B cell (primary cell): ENCODE results near the gene VARS1. TPM values are rescaled to one million over a fixed set of nuclear protein-coding genes. Genes with fewer than 3 reads are reported as not detected.
"Not testable (repeated sequence)": the region's sequence is repeated elsewhere in the genome, so short reads cannot be mapped to it uniquely, and the experiment has no call there.

Source experiments
- ATAC-seq: fragments of 200-7000 bp; cut with Tn5 transposase; one replicate; pipeline ENCODE4 v1.10.0; 2021; ENCODE audit warnings: low read depth, mild to moderate bottlenecking, moderate number of reproducible peaks, moderate library complexity
- CTCF ChIA-PET: fragments of 350-600 bp; sonication (Branson Sonifier 250); formaldehyde crosslinking; loops from one replicate; lab custom pipeline; 2021; ENCODE audit warnings: antibody characterized with exemption, inconsistent platforms; lab: Charles Lee
- POLR2A ChIA-PET: fragments of 350-600 bp; sonication (Branson Sonifier 250); formaldehyde crosslinking; loops from one replicate; lab custom pipeline; 2021; ENCODE audit warnings: antibody characterized with exemption; lab: Charles Lee
- DNase-seq: peaks from one replicate; pipeline ENCODE4 v3.0.0; 2013
- H2AFZ ChIP-seq: 2 replicates; pipeline ENCODE4 v1.6.1; 2012; ENCODE audit warnings: mild to moderate bottlenecking, low read depth, low read length; ENCODE audit not compliant: insufficient read depth, poor library complexity, severe bottlenecking
- H3K27ac ChIP-seq, 2 donors: 1 replicate in 1 of 2; 2 replicates in 1 of 2; pipeline ENCODE4 v1.5.1; 2012 to 2013; ENCODE audit warnings: low read length in 2 of 2, mild to moderate bottlenecking in 2 of 2, moderate library complexity in 1 of 2
- H3K27me3 ChIP-seq, 4 experiments: fragments of 200-600 bp in 1 of 4; sonication (generic) in 1 of 4; replicated peaks in 1 of 4; 1 replicate in 2 of 4; 2 replicates in 2 of 4; pipeline versions ENCODE4 v1.6.1 to v1.7.0; 2013 to 2016; ENCODE audit warnings: low read length in 3 of 4, mild to moderate bottlenecking in 2 of 4, mixed read lengths in 1 of 4, moderate library complexity in 1 of 4; ENCODE audit not compliant: insufficient read depth in 4 of 4, control insufficient read depth in 3 of 4; ENCODE audit errors: control extremely low read depth in 1 of 4
- H3K36me3 ChIP-seq, 2 experiments: replicated peaks in 1 of 2; 1 replicate in 1 of 2; 2 replicates in 1 of 2; pipeline versions ENCODE4 v1.6.1 to v1.7.1; 2013; ENCODE audit warnings: low read length in 1 of 2; ENCODE audit not compliant: insufficient read depth in 2 of 2, control insufficient read depth in 1 of 2; ENCODE audit errors: control extremely low read depth in 1 of 2, extremely low read depth in 1 of 2
- H3K4me1 ChIP-seq, 2 donors: fragments of 200-600 bp in 1 of 2; sonication (generic) in 1 of 2; 1 replicate in 1 of 2; 2 replicates in 1 of 2; pipeline versions ENCODE4 v1.5.1 to v1.6.1; 2013 to 2017; ENCODE audit warnings: low read length in 2 of 2; ENCODE audit not compliant: control insufficient read depth in 2 of 2, insufficient read depth in 2 of 2
- H3K4me2 ChIP-seq: replicated peaks from 2 replicates; pipeline ENCODE3; 2012; ENCODE audit warnings: mild to moderate bottlenecking, low read depth, low read length; ENCODE audit not compliant: poor library complexity, severe bottlenecking
- H3K4me3 ChIP-seq, 5 experiments: fragments of 200-600 bp in 1 of 5; sonication (generic) in 1 of 5; 1 replicate in 3 of 5; 2 replicates in 2 of 5; pipeline versions ENCODE4 v1.5.1 to v1.7.0; 2011 to 2016; ENCODE audit warnings: low read length in 4 of 5, mild to moderate bottlenecking in 4 of 5, low read depth in 2 of 5, control low read depth in 1 of 5, moderate library complexity in 1 of 5; ENCODE audit not compliant: insufficient read depth in 1 of 5; ENCODE audit errors: control extremely low read depth in 1 of 5, extremely low read depth in 1 of 5
- H3K79me2 ChIP-seq: fragments of 200-600 bp; sonication (generic); one replicate; pipeline ENCODE4 v1.6.0; 2016; ENCODE audit warnings: low read length; ENCODE audit not compliant: control insufficient read depth, insufficient read depth
- H3K9ac ChIP-seq: fragments of 200-600 bp; sonication (generic); 2 replicates; pipeline ENCODE4 v1.6.1; 2017; ENCODE audit warnings: mild to moderate bottlenecking, low read length, moderate library complexity
- H3K9me3 ChIP-seq, 3 donors: one replicate each; pipeline versions ENCODE4 v1.6.1 to v1.7.1; 2013; ENCODE audit warnings: low read length in 2 of 3; ENCODE audit not compliant: control insufficient read depth in 2 of 3, insufficient read depth in 1 of 3; ENCODE audit errors: control extremely low read depth in 1 of 3
- H4K20me1 ChIP-seq: 2 replicates; pipeline ENCODE4 v1.6.0; 2012; ENCODE audit warnings: mild to moderate bottlenecking, low read length; ENCODE audit not compliant: insufficient read depth, control insufficient read depth, poor library complexity, severe bottlenecking
- H3K27ac Mint-ChIP-seq: one replicate; pipeline ENCODE4 v1.8.0; 2021; ENCODE audit warnings: mixed read lengths
- H3K27me3 Mint-ChIP-seq: one replicate; pipeline ENCODE4 v1.8.0; 2021; ENCODE audit warnings: mixed read lengths
- H3K4me1 Mint-ChIP-seq: one replicate; pipeline ENCODE4 v1.8.0; 2021; ENCODE audit warnings: mixed read lengths
- H3K4me3 Mint-ChIP-seq: one replicate; pipeline ENCODE4 v1.8.0; 2021; ENCODE audit warnings: mixed read lengths
- H3K9me3 Mint-ChIP-seq: one replicate; pipeline ENCODE4 v1.8.0; 2022; ENCODE audit warnings: mixed read lengths; ENCODE audit not compliant: insufficient read depth
- CTCF ChIP-seq: fragments of 200-600 bp; IDR thresholded peaks from one replicate; pipeline ENCODE4 v1.8.0; 2022; ENCODE audit warnings: antibody characterized with exemption, mild to moderate bottlenecking
- EZH2 ChIP-seq: IDR thresholded peaks from 2 replicates; pipeline ENCODE4 v1.6.1; 2012; ENCODE audit warnings: borderline replicate concordance, low read depth, mild to moderate bottlenecking, moderate library complexity, low read length; ENCODE audit not compliant: insufficient read depth, poor library complexity, severe bottlenecking
- WGBS: methylation state at CpG from one replicate; pipeline ENCODE4 v1.1.5; 2013; ENCODE audit warnings: missing lambda C conversion rate; ENCODE audit not compliant: insufficient coverage; 5-methylcytosine and 5-hydroxymethylcytosine counted together
- intact Hi-C: fragments of 100-400 bp; cut with micrococcal nuclease; formaldehyde crosslinking; loops from one replicate; pipeline ENCODE4 v1.10.0; 2022
- polyA plus RNA-seq: library from polyadenylated mRNA; depleted of rRNA; stranded (reverse); fragments of >200 nt; gene quantifications from 2 replicates; pipeline ENCODE4 v1.2.3, GENCODE V29; 2012
- total RNA-seq, 2 donors: library from RNA; stranded (reverse); fragments of 120-200 nt in 1 of 2; gene quantifications; 1 replicate in 1 of 2; 2 replicates in 1 of 2; pipeline versions ENCODE4 v1.2.3 to v1.2.4, GENCODE V29; 2013 to 2022

The VARS1 gene
- total and polyA plus RNA-seq, 2 donors (not counting 1 experiment from before 2014, with no cell fraction given): 52.3 to 66.8 TPM

GRCh38 chr6:31842053-31842452 is 46.5 kb upstream of the VARS1 start:
- Mint-ChIP-seq H3K9me3 (no peaks in the 10 kb centered on the region), H3K4me1 (peaks cover 16% of the 10 kb centered on the region), H3K27ac (no peak overlapping the region), H3K27me3 (no peaks in the 10 kb centered on the region), H3K4me3 (no peak overlapping the region)
- no peaks in the 10 kb centered on the region for H3K9me3 ChIP-seq
- CTCF ChIA-PET: no interaction called here
- no peak for TF ChIP-seq EZH2
- TF ChIP-seq CTCF: no peak
- H2AFZ ChIP-seq: no peak overlapping the region
- DNase-seq: no peak
- H3K79me2 ChIP-seq: peaks cover 14% of the 10 kb centered on the region
- no peak overlapping the region for H3K27ac ChIP-seq
- H3K4me2 ChIP-seq: no peak overlapping the region
- no peaks in the 10 kb centered on the region for H3K27me3 ChIP-seq
- POLR2A ChIA-PET: no interaction called here
- intact Hi-C loops: no loop called here
- H4K20me1 ChIP-seq: peaks cover 10% of the 10 kb centered on the region
- no peak overlapping the region for H3K4me3 ChIP-seq
- H3K36me3 ChIP-seq: peaks cover 4 to 44% of the 10 kb centered on the region in 2 experiments
- no peak overlapping the region for H3K9ac ChIP-seq
- WGBS: 95% methylated on average over 6 of the region's 9 CpGs
- H3K4me1 ChIP-seq: peaks cover 10 to 21% of the 10 kb centered on the region in 2 donors
- ATAC-seq: no peak

GRCh38 chr6:31839779-31840126 is 44.2 kb upstream of the VARS1 start:
- intact Hi-C loops: loop anchor here (10.0 kb wide), 1 partner anchor 135 kb away; the partner anchor contains the start of gene DXO
- H3K9me3 Mint-ChIP-seq, DNase-seq, H2AFZ ChIP-seq, H3K27me3 Mint-ChIP-seq, H3K27me3 ChIP-seq, ATAC-seq, H3K4me2 ChIP-seq, H3K27ac Mint-ChIP-seq, H3K27ac ChIP-seq, H3K4me3 Mint-ChIP-seq, POLR2A ChIA-PET, H3K9me3 ChIP-seq, H3K9ac ChIP-seq, H3K4me3 ChIP-seq: not testable (repeated sequence)
- Histone ChIP-seq H3K36me3 (peaks cover 4 to 46% of the 10 kb centered on the region in 2 experiments), H3K4me1 (peaks cover 24 to 40% of the 10 kb centered on the region in 2 donors), H3K79me2 (peaks cover 37% of the 10 kb centered on the region), H4K20me1 (peaks cover 13% of the 10 kb centered on the region)
- peaks cover 33% of the 10 kb centered on the region for H3K4me1 Mint-ChIP-seq
- 100% methylated on average over 2 of the region's 8 CpGs for WGBS
- CTCF ChIA-PET: interaction anchor here (0.7 to 2.0 kb wide), 5 partner anchors 10 to 250 kb away, joined by 3 to 5 read pairs (median 3); partner anchors contain the start of gene NEU1
